Measurements from ENCODE around the gene SORBS2. TPM values are rescaled to one million over a fixed set of nuclear protein-coding genes. Genes with fewer than 3 reads are reported as not detected.
"Not testable (repeated sequence)": the region's sequence is repeated elsewhere in the genome, so short reads cannot be mapped to it uniquely, and the experiment has no call there.

Gene SORBS2
- polyA plus RNA-seq, 3 donors from 2014 or later, result 2.6 to 5.8 TPM; not detected in 1

DNA sequence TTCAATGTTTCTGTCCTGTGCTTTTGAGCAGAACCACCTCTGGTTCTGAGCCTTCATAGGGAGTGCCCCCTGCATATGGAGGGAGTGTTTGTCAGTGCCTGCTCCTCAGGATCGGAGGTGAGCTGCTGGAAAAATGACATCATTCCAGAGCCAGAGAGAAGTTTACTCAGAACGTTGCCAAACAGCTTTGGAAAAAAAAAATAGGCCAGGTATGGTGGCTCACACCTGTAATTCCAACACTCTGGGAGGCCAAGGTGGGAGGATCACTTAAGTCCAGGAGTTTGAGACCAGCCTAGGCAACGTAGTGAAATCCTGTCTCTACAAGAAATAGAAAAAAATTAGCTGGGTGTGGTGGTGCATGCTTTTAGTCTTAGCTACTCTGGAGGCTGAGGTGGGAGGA, 249.5 kb downstream of the SORBS2 start:
- DNase-seq, result no peak
- H3K27me3 Mint-ChIP-seq (ENCODE audit: low read depth in 3 of 3), result peaks cover 2 to 11% (median 3%) of the 10 kb centered on the region in 3 donors
- H3K27ac Mint-ChIP-seq, result no peak overlapping the region
- peaks cover 0 to 6% (median 3%) of the 10 kb centered on the region in 6 donors for H3K9me3 Mint-ChIP-seq
- H3K4me3 Mint-ChIP-seq, result no peak overlapping the region
- no peaks in the 10 kb centered on the region for H3K36me3 Mint-ChIP-seq
- no peaks in the 10 kb centered on the region for H3K4me1 Mint-ChIP-seq

DNA sequence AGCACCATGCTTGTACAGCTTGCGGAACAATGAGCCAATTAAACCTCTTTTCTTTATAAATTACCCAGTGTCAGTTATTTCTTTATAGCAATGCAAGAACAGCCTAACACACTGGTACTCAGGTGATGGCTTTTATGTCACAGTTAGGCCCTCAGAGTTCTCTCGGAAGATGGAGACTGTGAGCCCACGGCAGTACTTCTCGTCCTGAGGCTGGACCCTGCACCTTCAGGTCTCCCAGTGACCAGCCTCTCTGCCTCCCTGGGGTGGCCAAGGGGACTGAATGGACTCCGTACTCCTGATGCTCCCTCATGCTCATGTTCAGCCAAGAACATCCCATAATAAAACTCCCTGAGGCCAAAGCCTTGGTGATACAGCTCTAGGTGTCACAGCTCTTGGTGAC, 251.7 kb downstream of the SORBS2 start:
- DNase-seq, result no peak
- Mint-ChIP-seq H3K9me3 (peaks cover 0 to 9% (median 5%) of the 10 kb centered on the region in 6 donors), H3K4me1 (no peaks in the 10 kb centered on the region), H3K36me3 (no peaks in the 10 kb centered on the region), H3K27me3 (ENCODE audit: low read depth in 3 of 3) (peaks cover 2 to 16% (median 7%) of the 10 kb centered on the region in 3 donors), H3K27ac (no peak overlapping the region), H3K4me3 (no peak overlapping the region)

GRCh38 chr4:185559915-185560281, 252.1 kb downstream of the SORBS2 start:
- no peak overlapping the region for H3K4me3 Mint-ChIP-seq
- no peak for DNase-seq
- H3K27me3 Mint-ChIP-seq (ENCODE audit: low read depth in 3 of 3), result peaks cover 2 to 16% (median 7%) of the 10 kb centered on the region in 3 donors
- H3K9me3 Mint-ChIP-seq, result peaks cover 0 to 9% (median 5%) of the 10 kb centered on the region in 6 donors
- H3K27ac Mint-ChIP-seq, result no peak overlapping the region
- no peaks in the 10 kb centered on the region for H3K4me1 Mint-ChIP-seq
- no peaks in the 10 kb centered on the region for H3K36me3 Mint-ChIP-seq

- H3K4me3 Mint-ChIP-seq, H3K9me3 Mint-ChIP-seq, H3K4me1 Mint-ChIP-seq, DNase-seq, H3K27ac Mint-ChIP-seq, H3K36me3 Mint-ChIP-seq: not testable (repeated sequence)
- peaks cover 3 to 16% (median 7%) of the 10 kb centered on the region in 3 donors for H3K27me3 Mint-ChIP-seq (ENCODE audit: low read depth in 3 of 3)
Observed at GRCh38 chr4:185559251-185559914, 252.6 kb downstream of the SORBS2 start.

DNA sequence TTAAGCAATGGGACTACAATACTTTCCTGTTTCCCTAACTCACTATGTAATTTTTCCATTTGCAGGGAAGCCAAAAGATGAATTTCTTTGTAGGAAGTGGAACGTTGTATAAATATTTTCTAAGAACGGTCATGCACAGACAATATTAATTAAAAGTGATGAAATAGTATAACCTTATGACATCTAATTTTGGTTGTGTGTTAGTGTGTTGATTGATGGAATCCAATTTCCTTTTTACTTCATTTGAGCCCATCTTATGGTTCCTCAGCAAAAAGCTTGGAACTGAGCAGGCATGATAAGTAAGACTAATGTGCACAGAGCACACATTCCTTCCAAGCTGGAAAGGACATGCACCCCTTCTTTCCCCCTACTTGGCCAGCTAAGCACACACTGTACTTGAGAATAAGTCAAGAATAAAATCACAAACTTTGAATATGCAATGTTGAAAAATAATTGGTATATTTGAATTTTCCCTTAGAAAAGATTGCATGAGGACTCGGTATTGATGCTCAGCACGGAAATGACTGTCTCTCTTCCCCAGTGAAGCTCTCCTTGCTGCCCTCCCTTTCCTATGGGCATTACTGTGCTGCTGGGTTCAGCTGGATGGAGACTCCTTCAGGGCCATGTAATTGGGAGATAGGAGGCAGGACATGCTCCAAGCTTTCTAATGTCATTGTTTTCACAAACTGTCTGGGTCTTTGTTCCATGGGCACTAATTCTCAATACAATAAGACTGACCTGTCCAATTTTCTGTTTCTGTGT, 257.4 kb downstream of the SORBS2 start:
- peaks cover 0 to 4% (median 0%) of the 10 kb centered on the region in 6 donors for H3K9me3 Mint-ChIP-seq
- no peak overlapping the region for H3K27ac Mint-ChIP-seq
- no peak overlapping the region for H3K4me3 Mint-ChIP-seq
- H3K27me3 Mint-ChIP-seq (ENCODE audit: low read depth in 3 of 3), result peaks cover 6 to 10% (median 8%) of the 10 kb centered on the region in 3 donors
- no peaks in the 10 kb centered on the region for H3K36me3 Mint-ChIP-seq
- no peak for DNase-seq
- no peaks in the 10 kb centered on the region for H3K4me1 Mint-ChIP-seq

- Mint-ChIP-seq H3K9me3 (peaks cover 0 to 6% (median 0%) of the 10 kb centered on the region in 6 donors), H3K36me3 (no peaks in the 10 kb centered on the region)
Observed at GRCh38 chr4:185552254-185552653, 259.7 kb downstream of the SORBS2 start.

GRCh38 chr4:185550933-185551332, 261.1 kb downstream of the SORBS2 start:
- H3K27me3 Mint-ChIP-seq (ENCODE audit: low read depth in 3 of 3), result peaks cover 2 to 7% (median 5%) of the 10 kb centered on the region in 3 donors
- peaks cover 0 to 3% (median 0%) of the 10 kb centered on the region in 6 donors for H3K9me3 Mint-ChIP-seq
- H3K36me3 Mint-ChIP-seq, result no peaks in the 10 kb centered on the region
- no peak overlapping the region for H3K4me3 Mint-ChIP-seq
- DNase-seq, result no peak
- no peak overlapping the region for H3K27ac Mint-ChIP-seq
- H3K4me1 Mint-ChIP-seq, result no peaks in the 10 kb centered on the region

More at GRCh38 chr4:185552254-185552653, 259.7 kb downstream of the SORBS2 start:
- no peak for DNase-seq
- Mint-ChIP-seq H3K27me3 (ENCODE audit: low read depth in 3 of 3) (peaks cover 5 to 13% (median 5%) of the 10 kb centered on the region in 3 donors), H3K4me3 (no peak overlapping the region), H3K27ac (no peak overlapping the region), H3K4me1 (no peaks in the 10 kb centered on the region)

DNA sequence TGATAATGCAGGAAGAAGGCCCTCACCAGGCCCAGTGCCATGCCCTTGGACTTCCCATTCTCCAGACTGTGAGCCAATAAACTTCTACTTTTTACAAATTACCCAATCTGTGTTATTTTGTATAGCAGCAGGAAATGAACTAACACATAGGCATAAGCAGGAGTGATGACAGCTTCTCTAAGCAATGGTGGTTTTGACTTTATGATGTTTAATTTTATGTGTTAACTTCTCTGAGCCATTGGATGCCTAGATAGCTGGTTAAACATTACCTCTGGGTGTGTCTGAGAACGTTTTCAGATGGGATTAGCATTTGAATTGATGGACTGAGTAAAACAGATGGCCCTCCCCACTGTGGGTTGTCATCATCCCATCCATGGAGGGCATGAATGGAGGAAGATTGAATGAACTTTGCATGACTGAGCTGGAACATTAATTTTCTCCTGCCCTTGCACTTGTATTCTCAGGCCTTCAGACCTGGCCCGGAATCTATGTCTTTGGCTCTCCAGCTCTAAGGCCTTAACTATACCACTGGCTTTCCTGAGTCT, 262.8 kb downstream of the SORBS2 start:
- Mint-ChIP-seq H3K27ac (no peak overlapping the region), H3K4me3 (no peak overlapping the region), H3K36me3 (no peaks in the 10 kb centered on the region), H3K9me3 (peaks cover 0 to 3% (median 0%) of the 10 kb centered on the region in 6 donors), H3K4me1 (no peaks in the 10 kb centered on the region), H3K27me3 (ENCODE audit: low read depth in 3 of 3) (peaks cover 2 to 7% (median 3%) of the 10 kb centered on the region in 3 donors)
- no peak for DNase-seq

DNA sequence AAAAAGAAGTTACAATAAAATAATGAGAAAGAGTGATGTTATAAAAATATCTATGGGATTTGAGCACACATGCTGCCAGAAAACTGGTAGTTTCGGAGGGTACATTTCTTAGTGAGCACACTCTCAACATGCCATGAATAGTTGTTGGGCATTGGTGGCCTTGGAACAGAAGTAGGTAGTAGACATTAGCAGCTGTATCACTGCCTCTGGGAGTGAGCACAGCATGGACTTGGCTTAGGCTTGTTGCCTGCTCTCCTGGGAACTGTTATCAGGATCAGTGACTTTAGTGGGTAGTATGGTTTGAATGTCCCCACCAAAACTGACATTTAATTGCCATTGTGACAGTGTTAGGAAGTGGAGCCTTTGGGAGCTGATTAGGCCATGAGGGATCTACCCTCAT, 263.4 kb downstream of the SORBS2 start:
- H3K27ac Mint-ChIP-seq, result no peak overlapping the region
- peaks cover 0 to 3% (median 0%) of the 10 kb centered on the region in 6 donors for H3K9me3 Mint-ChIP-seq
- peaks cover 2 to 7% (median 3%) of the 10 kb centered on the region in 3 donors for H3K27me3 Mint-ChIP-seq (ENCODE audit: low read depth in 3 of 3)
- H3K4me1 Mint-ChIP-seq, result no peaks in the 10 kb centered on the region
- H3K4me3 Mint-ChIP-seq, result no peak overlapping the region
- H3K36me3 Mint-ChIP-seq, result no peaks in the 10 kb centered on the region
- no peak for DNase-seq

- Mint-ChIP-seq H3K4me3 (no peak overlapping the region), H3K9me3 (peaks cover 0 to 3% (median 0%) of the 10 kb centered on the region in 6 donors), H3K27me3 (ENCODE audit: low read depth in 3 of 3) (peaks cover 0 to 9% (median 7%) of the 10 kb centered on the region in 3 donors), H3K36me3 (no peaks in the 10 kb centered on the region), H3K4me1 (no peaks in the 10 kb centered on the region), H3K27ac (no peak overlapping the region)
- no peak for DNase-seq
Observed at GRCh38 chr4:185546335-185546734, 265.7 kb downstream of the SORBS2 start.

- no peak overlapping the region for H3K4me3 Mint-ChIP-seq
- H3K27me3 Mint-ChIP-seq (ENCODE audit: low read depth in 3 of 3), result peaks cover 0 to 7% (median 4%) of the 10 kb centered on the region in 3 donors
- no peak overlapping the region for H3K27ac Mint-ChIP-seq
- H3K9me3 Mint-ChIP-seq, result no peaks in the 10 kb centered on the region
- H3K36me3 Mint-ChIP-seq, result no peaks in the 10 kb centered on the region
- DNase-seq, result no peak
- no peaks in the 10 kb centered on the region for H3K4me1 Mint-ChIP-seq
Observed at GRCh38 chr4:185542626-185543315, 269.2 kb downstream of the SORBS2 start.

- Mint-ChIP-seq H3K27me3 (ENCODE audit: low read depth in 3 of 3) (peaks cover 1 to 12% (median 7%) of the 10 kb centered on the region in 3 donors), H3K4me1 (no peaks in the 10 kb centered on the region), H3K4me3 (no peak overlapping the region), H3K36me3 (no peaks in the 10 kb centered on the region), H3K27ac (no peak overlapping the region), H3K9me3 (no peaks in the 10 kb centered on the region)
- DNase-seq, result no peak
Observed at GRCh38 chr4:185541251-185541727, 270.7 kb downstream of the SORBS2 start.

GRCh38 chr4:185540487-185541120, 271.4 kb downstream of the SORBS2 start:
- Mint-ChIP-seq H3K27ac (no peak overlapping the region), H3K4me1 (peaks cover 2 to 3% of the 10 kb centered on the region in 2 donors), H3K27me3 (ENCODE audit: low read depth in 3 of 3) (peaks cover 2 to 16% (median 7%) of the 10 kb centered on the region in 3 donors), H3K4me3 (no peak overlapping the region), H3K36me3 (no peaks in the 10 kb centered on the region), H3K9me3 (no peaks in the 10 kb centered on the region)
- DNase-seq, result no peak
